Fibroblast of the aortic adventitia (primary cell): ENCODE results near the gene TOR4A. TPM values are rescaled to one million over a fixed set of nuclear protein-coding genes. Genes with fewer than 3 reads are reported as not detected.
A peak's percentile ranks its signal among the peaks of the same experiment; 100 is the strongest.
"Not testable (repeated sequence)": the region's sequence is repeated elsewhere in the genome, so short reads cannot be mapped to it uniquely, and the experiment has no call there.

Experiments
- DNase-seq: peaks from one replicate; pipeline ENCODE4 v3.0.0-alpha.2; 2010; ENCODE audit warnings: low read depth
- H3K4me3 ChIP-seq: 2 replicates; pipeline ENCODE4 v1.5.1; 2011; ENCODE audit warnings: low read depth, mild to moderate bottlenecking, control low read depth, low read length, moderate library complexity
- CTCF ChIP-seq: IDR thresholded peaks from 2 replicates; pipeline ENCODE4 v1.5.1; 2011; ENCODE audit warnings: mild to moderate bottlenecking, low read length, control low read depth, inconsistent platforms; ENCODE audit not compliant: insufficient read depth
- total RNA-seq: library from RNA; depleted of rRNA; stranded (reverse); fragments of >200 nt; gene quantifications from 2 replicates; pipeline ENCODE4 v1.2.3, GENCODE V29; 2012; ENCODE audit warnings: low replicate concordance

Gene TOR4A
- total RNA-seq, 1 donor = 31.3 TPM

GRCh38 chr9:137256856-137257255 is 20.7 kb upstream of the TOR4A start:
- DNase-seq = no peak
- no peak for TF ChIP-seq CTCF
- peak overlapping the region; percentile 93 for H3K4me3 ChIP-seq

- peak; percentile 50 for DNase-seq
- peak; percentile 42 for TF ChIP-seq CTCF
- not testable (repeated sequence) for H3K4me3 ChIP-seq
Measured at GRCh38 chr9:137262173-137262908, 15.2 kb upstream of the TOR4A start.

GRCh38 chr9:137262909-137263285 is 14.6 kb upstream of the TOR4A start:
- no peak for DNase-seq
- TF ChIP-seq CTCF = no peak
- H3K4me3 ChIP-seq = no peak overlapping the region

GRCh38 chr9:137263506-137263905 is 14.0 kb upstream of the TOR4A start:
- no peak for DNase-seq
- no peak overlapping the region for H3K4me3 ChIP-seq
- no peak for TF ChIP-seq CTCF

GRCh38 chr9:137264067-137264466 is 13.5 kb upstream of the TOR4A start:
- H3K4me3 ChIP-seq = no peak overlapping the region
- TF ChIP-seq CTCF = no peak
- DNase-seq = no peak

- DNase-seq = no peak
- H3K4me3 ChIP-seq = no peak overlapping the region
Measured at GRCh38 chr9:137265496-137266161, 11.9 kb upstream of the TOR4A start.

More at GRCh38 chr9:137265496-137266161, 11.9 kb upstream of the TOR4A start:
- no peak for TF ChIP-seq CTCF
